Measurements from ENCODE around the gene MDGA2. TPM values are rescaled to one million over a fixed set of nuclear protein-coding genes. Genes with fewer than 3 reads are reported as not detected.
A peak's percentile ranks its signal among the peaks of the same experiment; 100 is the strongest.
"Not testable (repeated sequence)": the region's sequence is repeated elsewhere in the genome, so short reads cannot be mapped to it uniquely, and the experiment has no call there.

Gene MDGA2
- total and polyA plus RNA-seq, 9 of the 15 experiments (the other 6 are each of a cell fraction or from before 2014, with no cell fraction given): 0.01 to 0.18 (median 0.03) TPM; not detected in 5

GRCh38 chr14:47186486-47186885 is 488.9 kb downstream of the MDGA2 start (continued):
- TF ChIP-seq LCOR (CRISPR knock-in tag; IDR thresholded peaks at IDR 0.05): no peak

GRCh38 chr14:47179906-47180305 is 495.5 kb downstream of the MDGA2 start:
- Histone ChIP-seq H3K4me1 (replicated peaks in 1 of 2; ENCODE audit: control insufficient read depth in 2 of 2, insufficient read depth in 2 of 2, low read length in 2 of 2) (no peaks in the 10 kb centered on the region), H3K27me3 (ENCODE audit: control insufficient read depth in 2 of 2, insufficient read depth in 2 of 2, low read length in 2 of 2) (no peaks in the 10 kb centered on the region), H3K4me3 (no peak overlapping the region), H3K9me1 (ENCODE audit: control insufficient read depth, insufficient read depth, low read length) (no peaks in the 10 kb centered on the region), H3K27ac (ENCODE audit: extremely low read depth, low read depth, low read length) (no peak overlapping the region), H2AFZ (ENCODE audit: low read depth, low read length) (no peak overlapping the region), H4K20me1 (replicated peaks; ENCODE audit: control insufficient read depth, insufficient read depth, low read length) (no peaks in the 10 kb centered on the region), H3K9me3 (replicated peaks; ENCODE audit: control insufficient read depth, insufficient read depth, low read depth, low read length) (no peaks in the 10 kb centered on the region), H3K36me3 (ENCODE audit: control insufficient read depth, insufficient read depth, low read length) (no peaks in the 10 kb centered on the region), H3K9ac (ENCODE audit: insufficient read depth in 1 of 2, low read depth in 2 of 2, low read length in 2 of 2) (no peak overlapping the region), H3K4me2 (ENCODE audit: insufficient read depth, low read length) (no peak overlapping the region), H3K79me2 (ENCODE audit: control insufficient read depth, insufficient read depth, low read length) (no peaks in the 10 kb centered on the region)
- no peak for DNase-seq (ENCODE audit: extremely low read depth in 1 of 4, low spot score in 3 of 4)
- TF ChIP-seq THRA (IDR thresholded peaks at IDR 0.05): no peak
- TF ChIP-seq CEBPG (CRISPR knock-in tag; IDR thresholded peaks at IDR 0.05): no peak
- peak in 1 of 2 experiments; percentile 65; a peak in 2 of 4 replicates for TF ChIP-seq CEBPG (tag; conservative IDR thresholded peaks at IDR 0.05 in 1 of 2, IDR thresholded peaks at IDR 0.05 in 1 of 2)
- TF ChIP-seq CHD1 (IDR thresholded peaks at IDR 0.05; ENCODE audit: low read length): no peak
- no peak for TF ChIP-seq ZNF445 (CRISPR knock-in tag; IDR thresholded peaks at IDR 0.05; ENCODE audit: low read depth)
- no peak for TF ChIP-seq ETV5 (CRISPR knock-in tag; IDR thresholded peaks at IDR 0.05; ENCODE audit: low read depth)
- TF ChIP-seq DIDO1 (tag; IDR thresholded peaks at IDR 0.05; ENCODE audit: low read depth): no peak
- CTCF ChIA-PET (ENCODE audit: low intra/inter-chr PET ratio): no interaction called here
- no peak for FAIRE-seq
- intact Hi-C loops (cut with micrococcal nuclease) (no loop called here), in situ Hi-C loops (cut with MboI) (no loop called here)
- no TSS peak for BruUV-seq (replicated peaks)
- POLR2A ChIA-PET: no interaction called here
- no peak for ATAC-seq
- 9% methylated on average over 1 of the region's 1 CpG for WGBS (ENCODE audit: insufficient coverage, low coverage, missing lambda C conversion rate)

GRCh38 chr14:47171896-47172295 is 503.5 kb downstream of the MDGA2 start:
- CTCF ChIA-PET (ENCODE audit: low intra/inter-chr PET ratio); H3K4me1 ChIP-seq (replicated peaks in 1 of 2; ENCODE audit: control insufficient read depth in 2 of 2, insufficient read depth in 2 of 2, low read length in 2 of 2); ATAC-seq; H3K27ac ChIP-seq (ENCODE audit: extremely low read depth, low read depth, low read length); H2AFZ ChIP-seq (ENCODE audit: low read depth, low read length); H3K9me1 ChIP-seq (ENCODE audit: control insufficient read depth, insufficient read depth, low read length); FAIRE-seq; H3K79me2 ChIP-seq (ENCODE audit: control insufficient read depth, insufficient read depth, low read length); DNase-seq (ENCODE audit: extremely low read depth in 1 of 4, low spot score in 3 of 4); H3K9ac ChIP-seq (ENCODE audit: insufficient read depth in 1 of 2, low read depth in 2 of 2, low read length in 2 of 2); H3K27me3 ChIP-seq (ENCODE audit: control insufficient read depth in 2 of 2, insufficient read depth in 2 of 2, low read length in 2 of 2); POLR2A ChIA-PET; in situ Hi-C loops (cut with MboI); H4K20me1 ChIP-seq (replicated peaks; ENCODE audit: control insufficient read depth, insufficient read depth, low read length); H3K4me3 ChIP-seq; H3K36me3 ChIP-seq (ENCODE audit: control insufficient read depth, insufficient read depth, low read length); H3K9me3 ChIP-seq (replicated peaks; ENCODE audit: control insufficient read depth, insufficient read depth, low read depth, low read length); BruUV-seq (replicated peaks); intact Hi-C loops (cut with micrococcal nuclease); H3K4me2 ChIP-seq (ENCODE audit: insufficient read depth, low read length): not testable (repeated sequence)
- 5% methylated on average over 7 of the region's 10 CpGs for WGBS (ENCODE audit: insufficient coverage, low coverage, missing lambda C conversion rate)

Data from K562 (cell line).